Measurements from ENCODE around the gene FLOT1.

Gene FLOT1

DNA sequence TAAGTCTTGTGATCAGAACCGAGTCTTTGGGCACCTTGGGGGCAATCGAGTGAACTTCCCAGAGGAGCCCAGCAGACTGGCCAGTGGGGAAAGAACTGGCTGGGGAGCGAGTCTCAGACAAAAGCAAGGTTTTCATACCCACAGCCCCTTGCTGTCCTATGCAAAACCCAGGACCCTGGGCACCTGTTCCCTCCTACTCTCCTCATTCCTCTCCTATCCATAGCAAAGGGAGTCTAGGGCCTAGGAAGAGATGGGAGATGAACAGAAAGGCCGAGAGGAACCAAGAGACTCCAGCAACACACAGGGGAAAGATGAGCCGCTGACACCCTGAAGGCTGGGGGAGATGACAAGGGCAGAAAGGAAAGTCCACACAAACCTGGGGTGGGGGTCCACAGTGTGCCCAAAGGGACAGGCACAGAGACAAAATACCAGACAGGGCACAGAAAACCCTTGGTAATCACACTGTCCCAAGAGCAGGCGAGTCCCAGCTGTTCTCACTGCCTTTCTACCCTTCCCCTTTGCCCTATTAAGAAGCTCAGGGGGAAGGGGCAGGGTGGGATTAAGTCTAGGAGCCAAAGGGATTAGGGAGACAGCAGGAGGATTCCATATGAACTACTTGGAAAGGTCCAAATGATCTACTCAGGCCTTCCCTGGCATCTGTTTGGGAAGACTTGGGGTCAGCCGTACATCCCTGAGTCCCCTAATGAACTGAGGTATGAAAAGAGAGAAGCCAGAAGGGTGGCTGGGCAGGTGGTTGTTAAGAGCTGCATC is 62.5 kb downstream of the FLOT1 start:
- no peak for DNase-seq (ENCODE audit: low read depth)

- no peak for DNase-seq (ENCODE audit: low read depth)
Measured at GRCh38 chr6:30678964-30679726, 63.3 kb downstream of the FLOT1 start.
